GM18861 (cell line): Measurements from ENCODE around the gene ZNF19.

Experiments used
- ATAC-seq: cut with Tn5 transposase; IDR thresholded peaks from one replicate; pipeline ENCODE4 v1.9.1; 2021; ENCODE audit not compliant: unreplicated experiment

Gene ZNF19

GRCh38 chr16:71443714-71444113 lies 45.4 kb downstream of the ZNF19 start:
- ATAC-seq, result no peak

DNA sequence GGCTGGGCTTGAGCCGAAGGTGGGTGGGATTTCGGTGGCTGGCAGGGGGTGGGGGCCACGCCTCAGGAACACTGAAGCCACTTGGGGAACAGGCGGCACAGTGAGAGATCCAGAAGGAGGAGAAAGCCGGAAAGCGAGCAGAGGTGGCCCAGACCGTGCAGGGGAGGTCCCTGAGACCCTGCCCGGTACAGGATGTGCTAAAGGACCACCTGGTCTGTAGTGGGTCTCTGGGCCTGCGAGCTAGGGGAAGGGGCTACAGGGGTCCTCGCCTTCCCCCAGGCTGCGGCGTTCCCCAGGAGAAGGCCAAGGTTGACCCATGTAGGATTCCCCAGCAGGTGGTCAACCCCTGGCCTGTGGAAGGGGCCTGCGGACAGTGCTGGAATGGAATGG lies 47.1 kb downstream of the ZNF19 start, which contains the start of gene TLE7:
Gene TLE7, minus strand, starts transcription at position 4 of the 390 bp plus-strand sequence. CDS start 8,730 bp downstream, outside the sequence.
- no peak for ATAC-seq

- ATAC-seq, result no peak
Observed at GRCh38 chr16:71441348-71442050, 47.6 kb downstream of the ZNF19 start.

DNA sequence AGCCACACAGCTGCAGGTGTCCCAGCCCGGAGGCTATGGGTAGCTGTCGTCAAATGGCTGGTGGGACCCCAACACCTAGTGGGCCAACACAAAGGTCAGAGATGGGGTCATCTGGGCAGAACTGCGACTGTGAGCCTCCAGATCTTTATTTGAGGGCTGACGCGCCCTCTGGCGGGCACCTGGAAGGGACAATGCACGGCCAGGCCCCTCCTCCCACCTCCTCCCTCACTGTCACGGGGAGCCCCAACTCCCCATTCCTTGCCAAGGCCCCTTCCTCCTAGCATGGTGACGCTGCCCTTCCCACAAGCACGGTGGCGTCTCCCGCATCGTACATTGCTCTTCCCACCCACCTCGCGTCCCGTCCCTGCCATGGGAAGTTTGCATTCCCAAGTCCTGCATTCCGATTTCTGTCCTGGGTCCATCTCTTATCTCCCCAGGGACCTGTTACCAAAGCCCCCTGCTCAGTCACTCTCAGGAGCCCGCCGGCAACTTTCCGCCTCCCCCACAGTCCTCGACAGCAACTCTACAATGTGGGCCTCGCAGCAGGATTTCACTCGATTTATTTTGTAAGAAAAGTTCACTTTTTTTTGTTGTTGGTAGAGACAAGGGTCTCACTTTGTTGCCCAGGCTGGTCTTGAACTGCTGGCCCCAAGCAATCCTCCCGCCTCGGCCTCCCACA lies 48.3 kb downstream of the ZNF19 start:
- no peak for ATAC-seq

DNA sequence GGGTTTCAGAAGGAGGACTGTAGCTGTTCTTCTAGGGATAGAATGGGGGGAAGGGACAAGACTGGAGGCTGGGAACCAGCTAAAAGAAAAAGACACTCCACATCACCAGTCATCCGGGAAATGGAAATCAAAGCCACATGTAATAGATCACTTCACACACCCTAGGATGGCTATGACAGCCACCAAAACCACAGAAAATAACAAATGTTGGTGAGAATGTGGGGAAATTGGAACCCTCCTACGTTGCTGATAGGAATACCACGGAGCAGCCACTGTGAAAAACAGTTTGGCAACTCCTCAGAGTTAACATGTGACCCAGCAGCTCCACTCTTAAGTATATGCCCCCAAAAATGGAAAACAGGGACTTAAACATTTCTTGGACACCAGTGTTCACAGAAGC lies 49.6 kb downstream of the ZNF19 start:
- ATAC-seq, result no peak

DNA sequence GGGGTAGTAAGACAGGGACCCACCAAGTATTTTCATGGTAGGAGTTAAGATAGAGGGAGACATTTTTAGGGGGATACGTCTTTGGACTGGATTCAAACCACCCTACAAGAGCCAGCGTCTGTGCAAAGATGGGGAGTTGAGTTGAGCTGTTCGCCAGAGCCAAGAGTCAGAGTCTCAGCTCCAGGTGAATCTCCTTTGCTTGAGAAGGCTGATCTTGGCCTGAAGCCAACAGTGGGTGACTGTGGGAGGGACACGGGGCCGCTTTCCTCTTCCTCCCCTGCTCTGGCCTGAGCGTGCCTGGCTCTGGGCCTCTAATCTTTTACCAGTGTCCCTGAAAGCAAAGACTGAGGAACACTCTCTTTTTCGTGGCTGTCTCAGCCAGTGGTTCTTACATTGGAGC lies 52.7 kb downstream of the ZNF19 start:
- no peak for ATAC-seq

DNA sequence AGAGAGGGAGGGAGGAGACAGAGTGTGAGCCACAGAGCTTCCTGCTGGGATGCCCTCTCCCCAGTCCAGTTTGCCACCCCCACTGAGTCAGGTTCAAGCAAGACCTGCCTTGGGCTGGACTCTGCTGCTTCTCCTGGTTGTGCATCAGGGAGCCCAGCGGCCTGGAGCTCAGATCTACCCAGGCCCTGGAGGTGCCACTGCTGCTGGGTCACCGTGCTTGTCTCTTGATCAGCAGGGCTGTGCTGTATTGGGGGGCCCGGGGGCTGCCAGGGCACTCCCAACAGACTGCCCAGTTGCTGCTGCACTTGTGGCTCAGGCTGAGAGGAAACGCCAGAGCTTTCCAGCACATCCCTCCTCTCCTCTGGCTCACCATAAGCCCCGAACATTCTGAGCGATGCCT lies 56.2 kb downstream of the ZNF19 start:
- no peak for ATAC-seq

GRCh38 chr16:71431991-71432390 lies 57.1 kb downstream of the ZNF19 start:
- ATAC-seq, result no peak

DNA sequence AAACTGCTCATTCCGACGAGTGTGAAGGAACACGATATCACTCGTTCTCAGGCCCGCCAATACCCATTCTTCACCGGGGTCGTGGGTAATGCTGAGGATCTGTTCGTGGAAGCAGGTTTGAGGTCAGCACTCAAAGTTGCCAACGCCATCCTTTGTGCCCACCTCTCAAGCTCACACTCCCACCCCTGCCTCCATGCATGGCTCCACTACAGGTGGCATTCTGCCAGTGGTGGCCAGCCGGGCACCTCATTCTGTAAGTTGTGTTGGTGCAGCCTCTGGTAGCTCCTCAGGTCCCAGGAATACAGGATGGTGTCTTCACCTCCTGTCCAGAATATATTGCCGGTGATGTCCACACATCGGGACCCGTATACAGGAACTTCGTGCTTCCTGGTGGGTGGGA lies 57.9 kb downstream of the ZNF19 start:
- ATAC-seq, result no peak

GRCh38 chr16:71430744-71431143 lies 58.4 kb downstream of the ZNF19 start:
- ATAC-seq, result no peak

DNA sequence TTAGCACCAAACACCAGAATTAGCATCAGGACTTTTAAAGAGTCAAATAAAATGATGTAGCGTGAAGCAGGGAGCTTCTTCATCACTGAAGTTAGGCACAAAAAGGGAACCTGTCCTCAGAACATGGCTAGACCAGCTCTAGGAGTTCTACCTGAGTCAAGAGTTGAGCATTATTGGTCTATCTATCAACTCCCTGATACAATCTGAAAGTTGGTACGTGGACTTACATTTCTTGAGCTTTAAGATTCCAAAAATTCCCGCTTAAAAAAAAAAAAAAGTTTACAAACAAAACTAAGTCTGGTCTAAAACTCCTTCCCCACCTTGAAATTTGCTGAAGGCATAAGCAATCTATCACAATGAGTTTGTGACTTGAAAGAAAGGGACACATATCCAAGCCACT lies 59.5 kb downstream of the ZNF19 start:
- ATAC-seq, result no peak

GRCh38 chr16:71428883-71429282 lies 60.2 kb downstream of the ZNF19 start:
- ATAC-seq, result no peak

DNA sequence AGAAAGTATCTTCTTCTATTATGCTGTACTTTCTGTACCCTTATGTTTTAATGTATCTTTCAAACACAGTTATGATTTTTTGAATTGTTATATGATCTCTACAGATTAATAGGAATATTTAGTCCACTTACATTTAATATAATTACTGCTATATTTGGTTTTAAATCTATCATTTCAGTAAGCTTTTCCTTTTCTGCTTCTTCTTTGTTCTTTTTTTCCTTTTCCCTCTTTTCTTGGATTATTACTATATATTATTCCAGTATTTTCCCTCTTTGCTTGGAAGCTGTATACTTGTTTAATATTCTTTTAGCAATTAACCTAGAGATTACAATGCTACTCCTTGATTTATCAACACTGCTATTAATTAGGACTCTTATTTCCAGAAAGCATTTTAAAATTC lies 60.7 kb downstream of the ZNF19 start:
- ATAC-seq, result no peak

DNA sequence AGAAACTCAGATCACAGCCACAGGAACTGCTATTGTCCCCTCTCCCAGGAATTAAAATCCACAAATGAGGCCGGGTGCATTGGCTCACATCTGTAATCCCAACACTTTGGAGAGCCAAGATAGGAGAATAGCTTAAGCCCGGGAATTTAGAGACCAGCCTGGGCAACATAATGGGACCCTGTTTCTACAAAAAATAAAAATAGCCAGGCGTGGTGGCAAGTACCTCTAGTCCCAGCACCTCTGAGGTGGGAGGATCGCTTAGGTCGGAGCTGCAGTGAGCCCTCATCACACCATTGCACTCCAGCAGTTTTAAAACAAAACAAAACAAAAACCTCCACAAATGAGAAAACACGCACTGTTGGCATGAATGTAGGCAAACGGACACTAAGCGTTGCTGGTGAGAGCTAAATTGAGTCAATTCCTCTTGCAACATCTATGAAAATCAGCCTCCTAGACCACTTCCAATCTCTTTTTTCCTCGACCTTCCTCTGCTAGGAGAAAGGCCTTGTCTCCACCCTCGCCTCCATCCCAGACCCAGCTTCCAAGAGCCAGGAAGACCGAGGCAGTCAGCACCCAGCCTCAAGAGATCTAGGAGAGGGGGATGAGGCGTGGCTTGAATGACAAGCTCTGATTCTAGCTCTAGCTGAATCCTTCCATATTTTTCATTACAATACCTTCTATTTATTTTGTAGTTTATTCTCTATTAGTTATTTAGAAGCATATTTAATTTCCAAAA lies 62.1 kb downstream of the ZNF19 start:
- ATAC-seq, result no peak

DNA sequence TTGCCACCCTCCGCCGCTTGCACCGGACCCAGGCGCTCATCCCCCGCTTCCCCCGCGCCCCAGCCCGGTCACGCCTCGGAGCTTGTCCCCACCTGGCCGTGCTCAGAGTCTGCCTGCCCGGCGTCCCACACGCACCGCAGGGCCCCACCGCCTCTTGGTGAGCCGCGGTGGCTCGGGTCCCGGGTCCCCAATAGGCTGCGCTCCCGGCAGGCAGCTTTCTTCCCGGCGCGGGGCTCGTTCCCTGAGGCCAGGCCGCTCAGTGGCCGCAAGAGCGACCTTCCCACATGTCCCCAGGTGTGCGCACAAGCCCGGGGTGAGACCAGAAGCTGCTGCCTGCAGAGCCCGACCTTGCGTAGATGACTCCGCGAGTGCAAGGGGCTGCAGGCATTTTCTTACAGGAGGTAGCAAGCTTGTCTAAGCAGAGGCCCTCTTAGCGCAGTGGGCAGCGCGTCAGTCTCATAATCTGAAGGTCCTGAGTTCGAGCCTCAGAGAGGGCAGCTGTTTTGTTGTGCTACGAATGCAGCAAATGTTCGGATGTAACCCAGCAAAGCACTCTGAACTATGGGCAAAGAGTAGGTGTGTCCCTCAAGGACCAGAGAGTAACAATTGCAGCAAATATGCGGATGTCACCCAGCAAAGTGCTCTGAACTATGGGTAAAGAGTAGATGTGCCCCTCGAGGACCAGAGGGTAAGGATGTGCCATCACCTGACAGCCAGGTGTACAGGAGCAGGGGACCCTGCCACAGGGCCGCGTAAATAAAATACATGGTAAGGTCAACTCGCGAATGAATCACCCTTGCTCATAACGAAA lies 62.9 kb downstream of the ZNF19 start:
- no peak for ATAC-seq

- no peak for ATAC-seq
Observed at GRCh38 chr16:71425746-71426068, 63.4 kb downstream of the ZNF19 start.

- ATAC-seq, result no peak
Observed at GRCh38 chr16:71424626-71425025, 64.5 kb downstream of the ZNF19 start.

- ATAC-seq, result no peak
Observed at GRCh38 chr16:71423865-71424264, 65.3 kb downstream of the ZNF19 start.
